ENCODE data around the gene BRINP1.
A peak's percentile ranks its signal among the peaks of the same experiment; 100 is the strongest.

The BRINP1 gene

GRCh38 chr9:119337573-119337972, 31.7 kb downstream of the BRINP1 start:
- DNase-seq, result no peak

- no peak for DNase-seq
Observed at GRCh38 chr9:119334745-119335144, 34.5 kb downstream of the BRINP1 start.

- no peak for DNase-seq
Observed at GRCh38 chr9:119333507-119334229, 35.6 kb downstream of the BRINP1 start.

- DNase-seq, result no peak
Observed at GRCh38 chr9:119332522-119332921, 36.7 kb downstream of the BRINP1 start.

- DNase-seq, result no peak
Observed at GRCh38 chr9:119322184-119322583, 47.1 kb downstream of the BRINP1 start.

GRCh38 chr9:119318371-119318770, 50.9 kb downstream of the BRINP1 start:
- no peak for DNase-seq

- DNase-seq, result no peak
Observed at GRCh38 chr9:119313846-119314245, 55.4 kb downstream of the BRINP1 start.

- no peak for DNase-seq
Observed at GRCh38 chr9:119310741-119311140, 58.5 kb downstream of the BRINP1 start.

- no peak for DNase-seq
Observed at GRCh38 chr9:119307471-119307870, 61.8 kb downstream of the BRINP1 start.

GRCh38 chr9:119304555-119304954, 64.7 kb downstream of the BRINP1 start:
- DNase-seq, result no peak

GRCh38 chr9:119302988-119303698, 66.1 kb downstream of the BRINP1 start:
- no peak for DNase-seq

GRCh38 chr9:119298076-119298853, 71.0 kb downstream of the BRINP1 start:
- no peak for DNase-seq

GRCh38 chr9:119291554-119291953, 77.7 kb downstream of the BRINP1 start:
- DNase-seq, result no peak

GRCh38 chr9:119289740-119290433, 79.3 kb downstream of the BRINP1 start:
- peak; percentile 34 for DNase-seq

GRCh38 chr9:119284587-119285337, 84.5 kb downstream of the BRINP1 start:
- DNase-seq, result peak; percentile 5

- peak; percentile 4 for DNase-seq
Observed at GRCh38 chr9:119284118-119284517, 85.1 kb downstream of the BRINP1 start.

- peak; percentile 5 for DNase-seq
Observed at GRCh38 chr9:119283078-119283794, 86.0 kb downstream of the BRINP1 start.

GRCh38 chr9:119282476-119283077, 86.7 kb downstream of the BRINP1 start:
- DNase-seq, result no peak

GRCh38 chr9:119280740-119281485, 88.3 kb downstream of the BRINP1 start:
- no peak for DNase-seq

- no peak for DNase-seq
Observed at GRCh38 chr9:119278171-119278570, 91.1 kb downstream of the BRINP1 start.
